Activated CD8-positive, alpha-beta memory T cell treated with anti-CD3 and anti-CD28 coated beads, Interleukin-2, amount 10 ng/mL, durations not matched to agents 7 days and 5 days (primary cell): ENCODE measurements around the gene AP1G2. TPM values are rescaled to one million over a fixed set of nuclear protein-coding genes. Genes with fewer than 3 reads are reported as not detected.
"Not testable (repeated sequence)": the region's sequence is repeated elsewhere in the genome, so short reads cannot be mapped to it uniquely, and the experiment has no call there.

ENCODE experiments used
- ATAC-seq: fragments of 150-1000 bp; cut with Tn5 transposase; one replicate; pipeline ENCODE4 v1.10.0; 2021; ENCODE audit warnings: moderate library complexity
- CTCF ChIA-PET: fragments of 350-600 bp; sonication (Branson Sonifier 250); formaldehyde crosslinking; loops from one replicate; lab custom pipeline; 2021; ENCODE audit warnings: antibody characterized with exemption; lab: Charles Lee
- DNase-seq: peaks from one replicate; pipeline ENCODE4 v3.0.0-alpha.2; 2020
- H3K27ac Mint-ChIP-seq: one replicate; pipeline ENCODE4 v1.8.0; 2021; ENCODE audit warnings: mild to moderate bottlenecking, mixed read lengths
- H3K27me3 Mint-ChIP-seq: one replicate; pipeline ENCODE4 v1.8.0; 2021; ENCODE audit warnings: mixed read lengths
- H3K36me3 Mint-ChIP-seq: one replicate; pipeline ENCODE4 v1.8.0; 2021; ENCODE audit warnings: mild to moderate bottlenecking, mixed read lengths
- H3K4me1 Mint-ChIP-seq: one replicate; pipeline ENCODE4 v1.8.0; 2021; ENCODE audit warnings: mixed read lengths
- H3K4me3 Mint-ChIP-seq: one replicate; pipeline ENCODE4 v1.8.0; 2021; ENCODE audit warnings: mild to moderate bottlenecking, moderate library complexity, mixed read lengths
- H3K9me3 Mint-ChIP-seq: one replicate; pipeline ENCODE4 v1.8.0; 2022; ENCODE audit warnings: low read depth, mixed read lengths
- total RNA-seq, 2 experiments: library from RNA; stranded (reverse); gene quantifications; one replicate each; pipeline ENCODE4 v1.2.3, GENCODE V29; 2021

The AP1G2 gene, protein sequence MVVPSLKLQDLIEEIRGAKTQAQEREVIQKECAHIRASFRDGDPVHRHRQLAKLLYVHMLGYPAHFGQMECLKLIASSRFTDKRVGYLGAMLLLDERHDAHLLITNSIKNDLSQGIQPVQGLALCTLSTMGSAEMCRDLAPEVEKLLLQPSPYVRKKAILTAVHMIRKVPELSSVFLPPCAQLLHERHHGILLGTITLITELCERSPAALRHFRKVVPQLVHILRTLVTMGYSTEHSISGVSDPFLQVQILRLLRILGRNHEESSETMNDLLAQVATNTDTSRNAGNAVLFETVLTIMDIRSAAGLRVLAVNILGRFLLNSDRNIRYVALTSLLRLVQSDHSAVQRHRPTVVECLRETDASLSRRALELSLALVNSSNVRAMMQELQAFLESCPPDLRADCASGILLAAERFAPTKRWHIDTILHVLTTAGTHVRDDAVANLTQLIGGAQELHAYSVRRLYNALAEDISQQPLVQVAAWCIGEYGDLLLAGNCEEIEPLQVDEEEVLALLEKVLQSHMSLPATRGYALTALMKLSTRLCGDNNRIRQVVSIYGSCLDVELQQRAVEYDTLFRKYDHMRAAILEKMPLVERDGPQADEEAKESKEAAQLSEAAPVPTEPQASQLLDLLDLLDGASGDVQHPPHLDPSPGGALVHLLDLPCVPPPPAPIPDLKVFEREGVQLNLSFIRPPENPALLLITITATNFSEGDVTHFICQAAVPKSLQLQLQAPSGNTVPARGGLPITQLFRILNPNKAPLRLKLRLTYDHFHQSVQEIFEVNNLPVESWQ
- 100 to 1,000 TPM; 222 to 294 TPM for total RNA-seq

- ATAC-seq, result peak; percentile 98
- Mint-ChIP-seq H3K9me3 (no peaks in the 10 kb centered on the region), H3K4me1 (peaks cover 39% of the 10 kb centered on the region), H3K36me3 (peaks cover 25% of the 10 kb centered on the region), H3K4me3 (peak within 1 kb of the TSS; percentile 95), H3K27ac (peak within 1 kb of the TSS; percentile 96), H3K27me3 (no peaks in the 10 kb centered on the region)
- CTCF ChIA-PET, result interaction anchor here (0.6 to 1.3 kb wide), 8 partner anchors 8 to 268 kb away, joined by 3 to 11 read pairs (median 3); partner anchors contain the start of gene THTPA
- DNase-seq, result peak; percentile 94
Measured at GRCh38 chr14:23567186-23568020, at the start of gene AP1G2. TSS of gene AP1G2 (minus strand) at chr14:23567791. CDS start at chr14:23567314, 477 bp downstream.

DNA sequence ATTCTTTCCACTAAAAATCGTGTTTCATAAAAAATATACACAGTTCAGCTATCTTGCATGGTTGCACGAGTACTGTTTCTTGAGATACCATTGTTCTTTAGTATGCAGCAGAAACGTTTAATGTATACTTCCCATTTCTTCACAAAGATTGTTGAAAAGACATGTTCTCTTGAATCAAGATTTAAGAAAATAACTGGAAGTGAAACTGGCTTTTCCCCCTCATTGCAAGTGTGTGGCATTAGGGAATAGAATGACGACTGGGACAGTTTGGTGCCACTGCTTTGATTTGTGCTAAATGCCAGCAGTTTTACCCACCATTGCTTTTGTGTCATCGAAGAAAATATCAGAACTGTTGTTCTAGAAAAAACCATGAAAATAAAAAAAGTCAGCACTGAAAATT, 48.3 kb upstream of the AP1G2 start:
- H3K36me3 Mint-ChIP-seq, result peaks cover 2% of the 10 kb centered on the region
- CTCF ChIA-PET, result interaction anchor here (0.9 to 6.6 kb wide), 4 partner anchors 10 to 26 kb away, joined by 3 to 35 read pairs (median 8); no protein-coding TSS in a partner anchor
- ATAC-seq (no peak), DNase-seq (no peak)
- no peaks in the 10 kb centered on the region for H3K9me3 Mint-ChIP-seq
- peaks cover 11% of the 10 kb centered on the region for H3K27me3 Mint-ChIP-seq
- no peak overlapping the region for H3K27ac Mint-ChIP-seq
- no peak overlapping the region for H3K4me3 Mint-ChIP-seq
- peaks cover 10% of the 10 kb centered on the region for H3K4me1 Mint-ChIP-seq

DNA sequence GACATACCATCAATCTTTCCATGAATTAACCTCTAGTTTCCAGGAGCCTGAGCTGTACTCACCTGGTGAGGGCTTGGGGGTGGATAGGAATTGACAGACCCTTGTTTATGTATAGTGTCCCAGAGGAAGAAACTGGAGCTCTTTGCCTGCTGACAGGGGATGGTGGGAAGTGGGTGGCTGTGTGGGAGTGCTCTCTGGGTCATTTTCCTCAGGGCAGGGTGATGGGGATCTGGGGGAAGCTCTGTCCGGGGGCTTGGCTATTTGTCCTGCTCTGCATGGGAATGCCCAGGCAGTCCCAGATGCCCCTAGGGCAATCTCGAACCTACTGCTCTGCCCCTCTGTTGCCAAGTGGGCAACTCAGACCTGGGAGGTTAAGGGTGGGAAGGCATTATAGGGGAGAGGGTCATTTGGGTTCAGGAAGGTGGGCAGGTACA, 46.8 kb upstream of the AP1G2 start:
- ATAC-seq (no peak), DNase-seq (no peak)
- Mint-ChIP-seq H3K9me3 (no peaks in the 10 kb centered on the region), H3K36me3 (peaks cover 9% of the 10 kb centered on the region), H3K4me3 (no peak overlapping the region), H3K27ac (no peak overlapping the region), H3K27me3 (peaks cover 3% of the 10 kb centered on the region), H3K4me1 (peaks cover 24% of the 10 kb centered on the region)
- CTCF ChIA-PET, result interaction anchor here (1.0 to 6.6 kb wide), 4 partner anchors 12 to 58 kb away, joined by 3 to 86 read pairs (median 20); no protein-coding TSS in a partner anchor

- no peak overlapping the region for H3K4me3 Mint-ChIP-seq
- peaks cover 29% of the 10 kb centered on the region for H3K4me1 Mint-ChIP-seq
- peaks cover 16% of the 10 kb centered on the region for H3K36me3 Mint-ChIP-seq
- CTCF ChIA-PET, result interaction anchor here (1.0 to 6.6 kb wide), 5 partner anchors 13 to 341 kb away, joined by 3 to 86 read pairs (median 4); no protein-coding TSS in a partner anchor
- peaks cover 5% of the 10 kb centered on the region for H3K9me3 Mint-ChIP-seq
- no peaks in the 10 kb centered on the region for H3K27me3 Mint-ChIP-seq
- no peak overlapping the region for H3K27ac Mint-ChIP-seq
- ATAC-seq (no peak), DNase-seq (no peak)
Measured at GRCh38 chr14:23613242-23614070, 45.9 kb upstream of the AP1G2 start.

DNA sequence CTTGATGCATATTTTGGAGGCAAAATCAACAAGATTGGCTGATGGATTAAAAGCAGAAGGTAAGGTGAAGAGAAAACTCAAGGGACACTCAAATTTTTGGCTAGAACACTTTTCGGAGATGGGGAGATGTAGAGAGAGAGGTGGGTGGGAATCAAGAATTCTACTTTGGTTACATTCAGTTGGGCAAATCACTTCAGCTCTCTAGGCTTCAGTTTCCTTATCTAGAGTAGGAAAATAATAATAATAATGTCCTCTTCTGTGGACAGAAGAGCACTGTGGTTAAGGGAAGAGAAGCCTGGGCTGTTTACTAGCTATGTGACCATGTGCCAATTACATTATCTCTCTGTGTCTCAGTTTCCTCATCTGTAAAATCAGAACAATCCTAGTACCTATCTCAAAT, 45.2 kb upstream of the AP1G2 start:
- no peak for DNase-seq
- H3K9me3 Mint-ChIP-seq, result peaks cover 5% of the 10 kb centered on the region
- H3K27me3 Mint-ChIP-seq, result no peaks in the 10 kb centered on the region
- CTCF ChIA-PET, result interaction anchor here (1.0 to 6.6 kb wide), 5 partner anchors 15 to 342 kb away, joined by 3 to 86 read pairs (median 4); no protein-coding TSS in a partner anchor
- no peak overlapping the region for H3K27ac Mint-ChIP-seq
- H3K4me3 Mint-ChIP-seq, result no peak overlapping the region
- H3K36me3 Mint-ChIP-seq, result peaks cover 16% of the 10 kb centered on the region
- ATAC-seq, result no peak
- peaks cover 29% of the 10 kb centered on the region for H3K4me1 Mint-ChIP-seq

GRCh38 chr14:23612354-23612732, 44.8 kb upstream of the AP1G2 start:
- DNase-seq (no peak), ATAC-seq (no peak)
- H3K36me3 Mint-ChIP-seq, result peaks cover 16% of the 10 kb centered on the region
- peaks cover 5% of the 10 kb centered on the region for H3K9me3 Mint-ChIP-seq
- H3K4me3 Mint-ChIP-seq, result no peak overlapping the region
- H3K4me1 Mint-ChIP-seq, result peaks cover 32% of the 10 kb centered on the region
- CTCF ChIA-PET, result interaction anchor here (1.0 to 6.6 kb wide), 5 partner anchors 15 to 342 kb away, joined by 3 to 86 read pairs (median 4); no protein-coding TSS in a partner anchor
- no peak overlapping the region for H3K27ac Mint-ChIP-seq
- H3K27me3 Mint-ChIP-seq, result no peaks in the 10 kb centered on the region

DNA sequence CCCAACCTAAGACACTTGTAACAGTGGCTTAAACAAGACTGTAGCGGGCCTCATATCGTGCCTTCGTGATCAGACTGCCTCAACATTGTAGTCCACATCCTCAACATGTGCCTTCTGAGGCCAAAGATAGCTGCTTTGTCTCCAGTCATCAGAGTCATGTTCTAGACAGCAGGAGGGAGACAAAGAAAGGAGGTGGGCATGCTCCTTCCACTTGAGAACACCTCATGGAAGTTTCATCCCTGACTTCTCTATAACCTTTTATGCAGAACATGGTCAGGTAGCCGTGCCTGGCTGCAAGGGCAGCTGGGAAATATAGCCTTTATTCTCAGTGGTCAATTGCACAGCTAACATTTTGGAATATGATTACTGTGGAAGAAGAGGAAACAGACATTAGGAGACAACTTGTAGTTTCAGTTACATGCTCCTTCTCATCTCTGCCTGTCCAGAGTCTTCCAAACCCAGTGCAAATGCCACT, 43.3 kb upstream of the AP1G2 start:
- Mint-ChIP-seq H3K4me3 (no peak overlapping the region), H3K27me3 (no peaks in the 10 kb centered on the region), H3K4me1 (peaks cover 47% of the 10 kb centered on the region), H3K27ac (peak overlapping the region; percentile 97), H3K9me3 (peaks cover 5% of the 10 kb centered on the region), H3K36me3 (peaks cover 16% of the 10 kb centered on the region)
- CTCF ChIA-PET, result interaction anchor here (0.5 to 6.6 kb wide), 8 partner anchors 9 to 542 kb away, joined by 3 to 86 read pairs (median 4); partner anchors contain the start of gene DHRS4
- peak; percentile 56 for ATAC-seq
- DNase-seq, result peak; percentile 63

DNA sequence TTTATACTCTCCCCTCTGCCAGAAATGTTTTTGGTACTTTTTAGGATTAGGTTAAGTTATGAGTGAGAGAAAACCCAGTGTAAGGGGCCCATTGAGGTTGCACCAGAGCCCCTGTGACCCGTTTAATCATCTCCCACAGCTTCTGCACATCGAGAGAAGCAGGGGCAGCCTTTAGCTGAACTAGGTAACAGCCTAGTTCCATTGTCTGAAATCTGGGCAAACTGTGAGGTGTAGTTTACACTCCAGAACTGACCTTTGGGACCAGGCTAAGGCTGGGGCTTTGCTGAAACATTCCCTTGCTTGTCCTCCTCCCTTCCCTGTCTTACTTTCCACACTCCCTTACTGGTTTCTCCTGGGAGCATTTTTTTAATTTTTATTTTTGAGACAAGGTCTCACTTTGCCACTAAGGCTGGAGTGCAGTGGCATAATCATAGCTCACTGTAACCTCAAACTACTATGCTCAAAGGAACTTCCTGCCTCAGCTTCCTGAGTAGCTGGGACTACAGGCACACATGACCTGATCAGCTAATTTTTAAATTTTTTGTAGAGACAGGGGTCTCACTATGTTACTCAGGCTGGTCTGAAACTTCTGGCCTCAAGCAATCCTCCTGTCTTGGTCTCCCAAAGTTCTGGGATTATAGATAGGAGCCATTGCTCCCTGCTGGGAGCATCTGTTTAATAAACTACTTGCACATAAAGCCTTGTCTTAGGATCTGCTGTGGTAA, 42.7 kb upstream of the AP1G2 start:
- peaks cover 53% of the 10 kb centered on the region for H3K4me1 Mint-ChIP-seq
- DNase-seq (peak; percentile 60), ATAC-seq (peak; percentile 72)
- H3K36me3 Mint-ChIP-seq, result peaks cover 16% of the 10 kb centered on the region
- H3K9me3 Mint-ChIP-seq, result peaks cover 5% of the 10 kb centered on the region
- CTCF ChIA-PET, result interaction anchor here (0.5 to 6.6 kb wide), 8 partner anchors 8 to 543 kb away, joined by 3 to 86 read pairs (median 4); partner anchors contain the start of gene DHRS4
- peak overlapping the region; percentile 97 for H3K27ac Mint-ChIP-seq
- peak overlapping the region; percentile 18 for H3K4me3 Mint-ChIP-seq
- no peaks in the 10 kb centered on the region for H3K27me3 Mint-ChIP-seq

GRCh38 chr14:23609411-23610089, 42.0 kb upstream of the AP1G2 start:
- H3K27me3 Mint-ChIP-seq, DNase-seq, H3K9me3 Mint-ChIP-seq, H3K4me3 Mint-ChIP-seq, ATAC-seq: not testable (repeated sequence)
- H3K4me1 Mint-ChIP-seq, result peaks cover 53% of the 10 kb centered on the region
- CTCF ChIA-PET, result interaction anchor here (0.8 to 6.6 kb wide), 4 partner anchors 13 to 344 kb away, joined by 3 to 86 read pairs (median 20); partner anchors contain the start of gene DHRS4
- peak overlapping the region; percentile 97 for H3K27ac Mint-ChIP-seq
- H3K36me3 Mint-ChIP-seq, result peaks cover 16% of the 10 kb centered on the region

DNA sequence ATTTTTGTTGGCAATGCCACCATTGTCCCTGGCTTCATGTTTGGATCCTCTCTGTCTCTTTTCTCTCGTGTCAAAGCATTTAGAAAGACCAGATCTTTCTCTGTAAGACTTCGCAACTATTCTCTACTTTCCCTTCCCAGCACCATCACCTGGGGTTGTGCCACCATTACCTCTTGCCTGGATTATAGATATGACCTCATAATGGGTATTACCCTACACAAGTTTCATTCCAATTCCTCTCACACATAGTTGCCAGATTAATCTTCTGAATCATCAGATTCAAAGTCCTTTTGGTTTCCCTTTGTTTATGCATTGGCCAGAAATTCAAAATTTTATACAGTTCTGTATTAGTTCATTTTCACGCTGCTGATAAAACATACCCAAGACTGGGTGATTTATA, 41.4 kb upstream of the AP1G2 start:
- peaks cover 53% of the 10 kb centered on the region for H3K4me1 Mint-ChIP-seq
- peak overlapping the region; percentile 97 for H3K27ac Mint-ChIP-seq
- CTCF ChIA-PET, result interaction anchor here (4.2 kb wide), 1 partner anchor 23 kb away, joined by 26 read pairs; no protein-coding TSS in a partner anchor

More for the DNA sequence above, 41.4 kb upstream of the AP1G2 start:
- Mint-ChIP-seq H3K4me3 (no peak overlapping the region), H3K36me3 (peaks cover 16% of the 10 kb centered on the region), H3K9me3 (peaks cover 5% of the 10 kb centered on the region), H3K27me3 (no peaks in the 10 kb centered on the region)
- no peak for DNase-seq
- no peak for ATAC-seq
